Measurements from ENCODE around the gene HGS. TPM values are rescaled to one million over a fixed set of nuclear protein-coding genes. Genes with fewer than 3 reads are reported as not detected.

HGS gene
- total and polyA plus RNA-seq, 2 of the 4 experiments (the other 2 are of a cell fraction), result 52.5 to 137 TPM

GRCh38 chr17:81710514-81711308, 26.9 kb downstream of the HGS start:
- dilution Hi-C loops (cut with HindIII; ENCODE audit: low sequenced_read_pairs, unreplicated experiment), result no loop called here
- CTCF ChIA-PET, result no interaction called here
- no peak for ATAC-seq (ENCODE audit: low read depth)

More at GRCh38 chr17:81710514-81711308, 26.9 kb downstream of the HGS start:
- BruUV-seq (replicated peaks), result no TSS peak
- Histone ChIP-seq H3K4me2 (ENCODE audit: low read depth, low read length) (peak overlapping the region; percentile 36), H2BK5ac (ENCODE audit: low read depth, low read length, poor library complexity, severe bottlenecking) (no peak overlapping the region), H3K23ac (ENCODE audit: low read depth, low read length) (peak overlapping the region; percentile 71), H3K14ac (replicated peaks; ENCODE audit: low read depth, low read length) (peak overlapping the region; percentile 8; the same call in 1 of the 2 replicates), H3K36me3 (ENCODE audit: control insufficient read depth, insufficient read depth, low read length) (peaks cover 10% of the 10 kb centered on the region), H2AFZ (replicated peaks; ENCODE audit: low read length, poor library complexity) (peak overlapping the region; percentile 81), H3K4ac (ENCODE audit: low read depth, low read length) (peak overlapping the region; percentile 4; the same call in 1 of the 2 replicates), H3K18ac (ENCODE audit: low read depth, low read length) (no peak overlapping the region), H2AK9ac (replicated peaks; ENCODE audit: low read depth, low read length, poor library complexity) (peak overlapping the region; percentile 90), H3K56ac (ENCODE audit: extremely low read depth, insufficient read depth, low read length) (no peak overlapping the region), H3K4me3 (ENCODE audit: insufficient read depth, low read depth, low read length) (no peak overlapping the region), H2BK120ac (ENCODE audit: low read depth, low read length) (peak overlapping the region; percentile 23; the same call in 1 of the 2 replicates), H4K91ac (ENCODE audit: insufficient read depth, low read depth, low read length) (no peak overlapping the region), H2AK5ac (ENCODE audit: low read depth, low read length) (peak overlapping the region; percentile 38; the same call in 1 of the 2 replicates), H2BK20ac (ENCODE audit: low read depth, low read length) (no peak overlapping the region), H3K9me1 (ENCODE audit: insufficient read depth, low read length) (peaks cover 8% of the 10 kb centered on the region), H3K27ac (ENCODE audit: insufficient read depth, low read length) (no peak overlapping the region), H3K9me3 (ENCODE audit: control insufficient read depth, insufficient read depth, low read length) (no peaks in the 10 kb centered on the region), H2BK15ac (ENCODE audit: low read depth, low read length) (no peak overlapping the region), H4K5ac (ENCODE audit: low read depth, low read length) (peak overlapping the region; percentile 64; the same call in 1 of the 2 replicates), H4K8ac (ENCODE audit: low read depth in 2 of 2, low read length in 2 of 2) (peak overlapping the region in 1 of 2 experiments; percentile 9; a peak in 1 of 4 replicates), H4K20me1 (ENCODE audit: insufficient read depth, low read length) (no peaks in the 10 kb centered on the region; the same call in 1 of the 2 replicates), H3K9ac (ENCODE audit: low read depth, low read length) (no peak overlapping the region), H3K27me3 (ENCODE audit: control insufficient read depth, insufficient read depth, low read length) (no peaks in the 10 kb centered on the region), H3K79me1 (ENCODE audit: low read depth in 1 of 2, low read length in 2 of 2) (peaks cover 14 to 40% of the 10 kb centered on the region in 2 experiments), H3K4me1 (ENCODE audit: control insufficient read depth, insufficient read depth, low read length) (peaks cover 18% of the 10 kb centered on the region)
- in situ Hi-C loops (cut with MboI; ENCODE audit: low sequenced_read_pairs), result no loop called here
- POLR2A ChIA-PET (ENCODE audit: unreplicated experiment), result no interaction called here
- intact Hi-C loops (cut with micrococcal nuclease), result no loop called here
- TF ChIP-seq MXI1 (IDR thresholded peaks at IDR 0.05; ENCODE audit: borderline replicate concordance, low read depth, low read length) (no peak), USF2 (IDR thresholded peaks at IDR 0.05; ENCODE audit: low read depth, low read length) (no peak), MAZ (IDR thresholded peaks at IDR 0.05; ENCODE audit: borderline replicate concordance, low read depth, low read length) (no peak), CHD1 (IDR thresholded peaks at IDR 0.05; ENCODE audit: low read depth, low read length) (no peak), ELK1 (IDR thresholded peaks at IDR 0.05; ENCODE audit: borderline replicate concordance, low read depth, low read length) (no peak), RCOR1 (IDR thresholded peaks at IDR 0.05; ENCODE audit: insufficient replicate concordance, low read length) (no peak), FOS (IDR thresholded peaks at IDR 0.05; ENCODE audit: low read depth, low read length) (no peak), SMC3 (IDR thresholded peaks at IDR 0.05; ENCODE audit: low read depth, low read length) (no peak), CEBPB (IDR thresholded peaks at IDR 0.05; ENCODE audit: low read depth, low read length) (no peak), MAFK (IDR thresholded peaks at IDR 0.05; ENCODE audit: low read depth, low read length) (no peak), NFE2L2 (IDR thresholded peaks at IDR 0.05; ENCODE audit: low read depth, low read length) (no peak), CTCF (conservative IDR thresholded peaks at IDR 0.05; ENCODE audit: low read depth, low read length) (no peak), POLR2A (IDR thresholded peaks at IDR 0.05; ENCODE audit: low read depth, low read length) (no peak), RAD21 (IDR thresholded peaks at IDR 0.05; ENCODE audit: low read length) (no peak)
- DNase-seq, result no peak
- WGBS, 2 experiments (ENCODE audit: extremely low coverage in 2 of 2, insufficient read length in 1 of 2), result 16% methylated on average over 26 of the region's 29 CpGs; no CpG with 5 or more reads in 1 of the 2 experiments
